T-helper 17 cell (primary cell): ENCODE results near the gene SERINC5. TPM values are rescaled to one million over a fixed set of nuclear protein-coding genes. Genes with fewer than 3 reads are reported as not detected.
A peak's percentile ranks its signal among the peaks of the same experiment; 100 is the strongest.
"Not testable (repeated sequence)": the region's sequence is repeated elsewhere in the genome, so short reads cannot be mapped to it uniquely, and the experiment has no call there.

Experiments used
- ATAC-seq: fragments of 150-1000 bp; cut with Tn5 transposase; 2 replicates; pipeline ENCODE4 v1.10.0; 2021; ENCODE audit warnings: mild to moderate bottlenecking, moderate library complexity
- DNase-seq, 3 donors: peaks; one replicate each; pipeline versions ENCODE4 v3.0.0 to v3.0.0-alpha.2; 2020 to 2021
- H3K9me3 ChIP-seq: one replicate; pipeline ENCODE4 v1.7.0; 2013; ENCODE audit warnings: low read length, mild to moderate bottlenecking; ENCODE audit not compliant: control insufficient read depth, poor library complexity, severe bottlenecking
- H3K27ac Mint-ChIP-seq: one replicate; pipeline ENCODE4 v1.8.0; 2022; ENCODE audit warnings: mild to moderate bottlenecking, moderate library complexity, mixed read lengths
- H3K27me3 Mint-ChIP-seq: one replicate; pipeline ENCODE4 v1.8.0; 2022; ENCODE audit warnings: mixed read lengths
- H3K36me3 Mint-ChIP-seq: one replicate; pipeline ENCODE4 v1.8.0; 2022; ENCODE audit warnings: low read depth, mixed read lengths
- H3K4me1 Mint-ChIP-seq: one replicate; pipeline ENCODE4 v1.8.0; 2022; ENCODE audit warnings: mild to moderate bottlenecking, mixed read lengths
- H3K4me3 Mint-ChIP-seq: one replicate; pipeline ENCODE4 v1.8.0; 2022; ENCODE audit warnings: mild to moderate bottlenecking, moderate library complexity, mixed read lengths
- total RNA-seq, 4 donors: library from RNA in 2 of 4; stranded (reverse) in 2 of 4; gene quantifications; one replicate each; pipeline ENCODE4 v1.2.3 and lab custom pipeline; 2022 to 2026

Gene SERINC5
- total RNA-seq, 2 donors from 2014 or later: 118 to 119 TPM

DNA sequence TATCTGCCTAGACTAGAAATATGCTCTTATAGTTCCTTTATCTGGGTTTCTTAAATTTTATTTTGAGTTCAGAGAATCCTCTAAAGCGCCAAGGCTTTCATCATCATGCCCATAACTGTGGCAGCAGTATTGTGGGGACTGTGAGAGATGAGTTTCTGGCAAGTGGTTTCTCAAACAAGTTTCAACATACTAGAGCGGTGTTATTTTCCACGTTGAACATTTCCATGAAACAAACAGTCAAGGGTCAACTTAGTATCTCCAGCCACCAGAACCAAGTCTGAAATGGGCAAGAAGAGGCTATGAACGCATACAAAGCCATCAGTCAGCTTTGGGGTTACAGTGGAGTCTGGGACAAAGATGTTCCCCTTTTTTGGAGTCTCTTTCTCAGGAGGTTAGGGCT is 40.3 kb downstream of the SERINC5 start:
- no peaks in the 10 kb centered on the region for H3K36me3 Mint-ChIP-seq

DNA sequence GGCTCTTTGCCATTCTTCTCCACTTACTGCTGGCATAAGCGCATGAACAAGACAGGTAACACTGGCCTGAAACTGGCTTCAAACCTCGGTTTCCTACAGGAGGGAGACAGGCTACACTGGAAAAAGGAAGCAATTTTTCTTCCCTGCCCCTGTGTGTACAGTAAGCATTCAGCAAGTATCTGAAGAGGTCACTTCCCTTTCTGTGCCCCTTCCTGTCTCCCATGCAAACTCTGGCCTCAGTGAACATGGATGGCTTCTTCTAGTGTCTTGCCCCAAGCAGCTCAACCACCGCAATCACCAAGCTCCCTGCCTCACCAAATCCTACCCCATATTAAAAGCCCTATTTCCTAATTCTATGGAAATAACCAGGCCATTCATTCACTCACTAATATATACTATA is 42.4 kb downstream of the SERINC5 start:
- peaks cover 66% of the 10 kb centered on the region for H3K4me1 Mint-ChIP-seq
- H3K36me3 Mint-ChIP-seq: no peaks in the 10 kb centered on the region
- H3K27ac Mint-ChIP-seq: peak overlapping the region; percentile 90
- ATAC-seq (no peak), DNase-seq (no peak)
- no peaks in the 10 kb centered on the region for H3K27me3 Mint-ChIP-seq
- no peak overlapping the region for H3K4me3 Mint-ChIP-seq
- no peaks in the 10 kb centered on the region for H3K9me3 ChIP-seq

More for the DNA sequence above, 40.3 kb downstream of the SERINC5 start:
- ATAC-seq (no peak), DNase-seq (no peak)
- H3K4me3 Mint-ChIP-seq: peak overlapping the region; percentile 13
- no peaks in the 10 kb centered on the region for H3K27me3 Mint-ChIP-seq
- H3K4me1 Mint-ChIP-seq: peaks cover 74% of the 10 kb centered on the region
- no peaks in the 10 kb centered on the region for H3K9me3 ChIP-seq
- peak overlapping the region; percentile 90 for H3K27ac Mint-ChIP-seq

DNA sequence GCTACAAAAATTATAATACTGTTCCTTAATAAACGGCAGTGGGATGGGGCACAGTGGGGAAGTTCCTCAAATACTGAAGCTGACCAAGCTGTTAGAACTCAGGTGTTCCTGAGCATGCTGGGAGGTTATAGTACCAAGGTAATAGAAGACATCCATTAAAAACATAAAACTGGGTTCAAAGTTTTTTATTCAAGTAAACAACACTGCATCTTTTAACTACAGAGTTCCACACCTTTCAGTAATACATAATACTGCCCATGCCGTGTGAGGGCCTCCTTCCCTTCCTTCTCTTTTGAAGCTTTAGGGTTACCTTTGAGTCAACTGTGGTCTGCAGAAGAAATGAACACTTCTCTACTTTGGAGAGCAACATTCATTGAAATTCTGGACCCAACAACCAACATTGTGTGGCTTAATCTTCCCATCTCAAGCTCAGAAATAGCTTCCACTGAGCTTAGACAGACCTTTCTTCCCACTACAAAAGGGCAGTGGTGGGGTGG is 43.6 kb downstream of the SERINC5 start:
- Mint-ChIP-seq H3K36me3 (no peaks in the 10 kb centered on the region), H3K27ac (peak overlapping the region; percentile 90), H3K4me3 (peak overlapping the region; percentile 63), H3K4me1 (peaks cover 61% of the 10 kb centered on the region), H3K27me3 (no peaks in the 10 kb centered on the region)
- H3K9me3 ChIP-seq: no peaks in the 10 kb centered on the region
- DNase-seq (no peak), ATAC-seq (peak; percentile 32)

DNA sequence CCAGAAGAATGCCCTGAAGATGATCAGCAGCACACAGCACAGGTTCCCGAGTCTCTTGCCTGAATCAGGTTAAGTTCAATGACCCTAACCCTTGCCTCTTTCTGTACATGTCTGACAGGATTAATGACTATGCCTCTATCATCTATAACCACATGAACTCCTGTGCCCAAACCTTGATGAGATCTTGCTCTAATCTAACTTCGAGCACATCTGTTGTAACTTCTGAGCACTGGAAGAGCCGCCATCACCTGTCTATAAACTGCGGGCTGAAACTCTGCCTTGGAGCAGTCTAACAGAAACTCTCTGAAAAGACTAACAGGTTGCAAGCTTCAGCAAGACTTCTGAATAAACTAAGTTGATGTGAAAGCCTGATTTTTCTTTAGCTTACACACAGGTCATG is 44.5 kb downstream of the SERINC5 start:
- ATAC-seq (no peak), DNase-seq (no peak)
- H3K27me3 Mint-ChIP-seq: no peaks in the 10 kb centered on the region
- H3K27ac Mint-ChIP-seq: peak overlapping the region; percentile 90
- H3K4me3 Mint-ChIP-seq: no peak overlapping the region
- H3K9me3 ChIP-seq: no peaks in the 10 kb centered on the region
- no peaks in the 10 kb centered on the region for H3K36me3 Mint-ChIP-seq
- H3K4me1 Mint-ChIP-seq: peaks cover 65% of the 10 kb centered on the region

DNA sequence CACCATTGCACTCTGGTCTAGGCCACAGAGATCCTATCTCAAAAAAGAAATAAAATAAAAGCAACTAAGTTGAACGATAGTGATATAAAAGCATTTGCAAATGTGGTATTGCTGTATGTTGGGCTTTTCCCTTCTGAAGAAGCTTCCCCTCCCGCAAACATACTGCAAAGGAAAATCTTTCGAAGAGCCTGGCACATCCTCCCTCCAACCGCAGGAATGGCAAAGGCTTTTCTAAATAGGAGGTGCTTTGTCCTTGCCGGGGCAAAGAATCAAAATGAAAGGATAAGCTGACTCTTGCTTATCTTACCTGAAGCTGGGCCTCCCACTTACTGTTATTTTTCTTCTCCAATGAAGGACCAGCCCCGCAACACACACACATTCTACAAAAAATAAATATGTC is 45.8 kb downstream of the SERINC5 start:
- no peaks in the 10 kb centered on the region for H3K27me3 Mint-ChIP-seq
- no peaks in the 10 kb centered on the region for H3K9me3 ChIP-seq
- H3K4me1 Mint-ChIP-seq: peaks cover 64% of the 10 kb centered on the region
- no peak overlapping the region for H3K4me3 Mint-ChIP-seq
- H3K27ac Mint-ChIP-seq: peak overlapping the region; percentile 88
- ATAC-seq: no peak
- no peaks in the 10 kb centered on the region for H3K36me3 Mint-ChIP-seq
- DNase-seq: no peak

DNA sequence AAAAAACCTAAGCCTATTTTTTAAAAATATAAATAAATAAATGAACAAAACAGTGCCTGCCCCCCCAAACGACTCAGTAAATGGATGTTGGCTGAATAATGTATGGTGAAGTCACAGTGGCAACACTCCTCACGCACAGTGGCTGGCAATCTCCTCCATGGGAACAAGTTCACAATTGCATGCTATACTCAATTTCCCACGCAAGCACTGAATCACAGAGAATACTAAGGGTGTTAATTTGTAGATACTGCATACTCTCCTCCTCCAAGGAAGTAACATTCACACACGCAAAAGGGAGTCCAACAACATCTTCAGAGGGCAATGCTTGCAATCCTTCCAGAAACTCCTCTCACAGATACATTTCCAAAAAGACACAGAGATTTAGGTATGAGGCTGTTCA is 47.5 kb downstream of the SERINC5 start:
- Mint-ChIP-seq H3K4me1 (peaks cover 60% of the 10 kb centered on the region), H3K27ac (peak overlapping the region; percentile 88), H3K36me3 (peaks cover 3% of the 10 kb centered on the region), H3K4me3 (no peak overlapping the region), H3K27me3 (no peaks in the 10 kb centered on the region)
- ATAC-seq (no peak), DNase-seq (no peak)
- no peaks in the 10 kb centered on the region for H3K9me3 ChIP-seq

DNA sequence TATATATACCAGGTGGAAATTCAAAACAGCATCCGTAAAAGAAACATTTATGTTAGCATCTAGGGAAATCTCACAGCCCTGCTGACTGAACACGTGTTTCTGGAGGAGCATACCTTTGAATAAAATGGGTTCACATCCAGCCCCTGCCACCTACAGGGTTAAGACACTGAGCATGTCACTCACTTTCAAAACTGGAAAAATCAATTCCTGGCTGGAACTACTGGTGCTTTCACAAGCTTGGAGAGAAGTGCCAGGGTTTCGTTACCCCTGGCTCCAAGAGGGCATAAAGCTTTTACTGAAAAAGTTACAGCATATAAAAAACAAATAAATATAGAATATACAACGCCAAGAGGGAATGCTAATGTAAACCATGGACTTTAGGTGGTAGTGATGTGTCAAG is 48.0 kb downstream of the SERINC5 start:
- Mint-ChIP-seq H3K36me3 (peaks cover 3% of the 10 kb centered on the region), H3K4me1 (peaks cover 60% of the 10 kb centered on the region), H3K27ac (no peak overlapping the region), H3K27me3 (no peaks in the 10 kb centered on the region), H3K4me3 (no peak overlapping the region)
- DNase-seq (no peak), ATAC-seq (no peak)
- no peaks in the 10 kb centered on the region for H3K9me3 ChIP-seq

DNA sequence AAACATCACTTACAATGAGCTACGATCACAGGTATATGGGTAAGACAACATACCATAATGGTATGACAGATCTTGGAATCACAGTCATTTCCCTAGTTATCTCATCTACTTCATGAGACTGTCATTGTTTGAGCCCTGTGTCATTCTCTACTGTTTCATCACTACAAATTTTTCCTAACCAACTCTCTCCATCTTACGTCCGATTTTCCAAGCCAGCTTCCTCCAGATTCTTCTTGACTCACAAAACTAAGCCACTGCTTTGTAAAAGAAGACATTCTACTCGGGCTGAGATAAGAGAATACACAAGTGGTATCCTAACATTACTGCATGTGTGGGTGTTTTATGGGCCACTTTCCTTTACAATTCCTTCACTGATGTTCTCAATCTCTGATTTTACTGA is 49.6 kb downstream of the SERINC5 start:
- Mint-ChIP-seq H3K4me3 (peak overlapping the region; percentile 69), H3K36me3 (peaks cover 7% of the 10 kb centered on the region), H3K27ac (peak overlapping the region; percentile 93), H3K4me1 (peaks cover 60% of the 10 kb centered on the region), H3K27me3 (no peaks in the 10 kb centered on the region)
- no peak for DNase-seq
- peak; percentile 31 for ATAC-seq
- H3K9me3 ChIP-seq: no peaks in the 10 kb centered on the region

DNA sequence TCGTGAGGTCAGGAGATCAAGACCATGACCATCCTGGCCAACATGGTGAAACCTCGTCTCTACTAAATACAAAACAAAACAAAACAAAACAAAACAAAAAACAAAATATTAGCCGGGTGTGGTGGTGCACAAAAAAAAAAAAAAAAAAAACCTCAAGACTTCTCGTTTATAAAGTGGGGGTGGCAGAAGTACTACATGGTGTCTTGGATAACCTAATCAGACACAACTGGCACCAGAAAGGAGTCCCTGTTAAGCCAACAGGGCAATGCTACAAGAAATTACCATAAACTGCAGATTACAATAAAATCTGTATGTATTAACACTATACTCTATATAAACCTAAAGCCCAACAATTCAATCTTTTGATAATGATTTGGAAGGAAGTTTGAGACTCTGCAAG is 50.0 kb downstream of the SERINC5 start:
- Mint-ChIP-seq H3K27ac (peak overlapping the region; percentile 93), H3K4me1 (peaks cover 61% of the 10 kb centered on the region), H3K4me3 (peak overlapping the region; percentile 69), H3K36me3 (peaks cover 8% of the 10 kb centered on the region), H3K27me3 (no peaks in the 10 kb centered on the region)
- no peaks in the 10 kb centered on the region for H3K9me3 ChIP-seq
- ATAC-seq: peak; percentile 10
- DNase-seq: no peak

DNA sequence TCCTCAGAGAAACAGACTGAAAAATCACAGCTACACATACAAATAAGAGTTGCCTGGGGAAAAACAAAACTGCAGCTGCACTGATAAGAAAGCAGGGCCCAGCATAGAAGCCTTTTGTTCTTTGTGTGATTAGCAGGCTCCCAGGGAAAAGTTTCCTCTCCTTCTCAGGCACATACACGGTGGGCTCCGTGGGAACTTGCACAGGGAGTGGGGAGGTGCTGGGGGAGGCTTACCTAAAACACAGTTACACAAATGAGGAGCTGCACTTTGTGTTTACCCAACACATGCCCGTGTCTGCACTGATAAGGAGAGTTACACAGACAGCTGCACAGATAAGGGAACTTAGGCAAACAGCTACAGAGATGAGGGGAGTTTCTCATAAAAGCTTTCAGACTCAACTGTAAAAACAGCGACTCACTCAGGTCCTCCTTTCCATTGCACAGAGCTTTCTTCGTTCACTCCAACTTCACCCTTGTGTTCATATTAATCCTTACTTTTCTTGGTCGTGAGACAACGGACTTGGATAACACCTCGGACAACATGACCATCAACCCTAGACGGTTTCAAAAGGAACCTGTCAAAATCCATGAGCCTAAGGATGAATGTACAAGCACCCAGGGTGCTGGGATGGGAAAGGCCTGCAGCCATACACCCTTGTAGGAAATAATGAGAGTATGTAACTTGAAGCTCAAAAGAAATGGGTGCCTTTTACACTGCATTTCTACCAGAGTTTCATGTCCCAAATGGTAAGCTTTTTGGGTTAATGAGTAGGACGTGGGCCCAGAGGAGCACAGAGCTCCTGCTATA is 50.8 kb downstream of the SERINC5 start:
- DNase-seq (no peak), ATAC-seq (peak; percentile 78)
- peak overlapping the region; percentile 62 for H3K4me3 Mint-ChIP-seq
- peak overlapping the region; percentile 93 for H3K27ac Mint-ChIP-seq
- H3K4me1 Mint-ChIP-seq: peaks cover 59% of the 10 kb centered on the region
- H3K9me3 ChIP-seq: no peaks in the 10 kb centered on the region
- no peaks in the 10 kb centered on the region for H3K27me3 Mint-ChIP-seq
- H3K36me3 Mint-ChIP-seq: peaks cover 8% of the 10 kb centered on the region

DNA sequence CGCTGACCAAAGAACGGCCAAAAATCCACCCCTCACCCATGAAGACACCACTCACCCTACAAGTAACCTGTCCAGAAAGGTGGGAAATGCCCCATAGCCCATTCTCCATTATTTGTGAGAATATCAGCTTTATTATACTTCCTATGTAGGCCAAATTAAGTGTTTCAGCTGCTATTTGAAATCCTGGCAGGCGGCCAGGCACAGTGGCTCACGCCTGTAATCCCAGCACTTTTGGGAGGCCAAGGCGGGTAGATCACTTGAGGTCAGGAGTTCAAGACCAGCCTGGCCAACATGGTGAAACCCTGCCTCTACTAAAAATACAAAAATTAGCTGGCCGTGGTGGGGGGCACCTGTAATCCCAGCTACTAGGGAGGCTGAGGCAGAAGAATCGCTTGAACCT is 54.1 kb downstream of the SERINC5 start:
- peak overlapping the region; percentile 98 for H3K27ac Mint-ChIP-seq
- peaks cover 12% of the 10 kb centered on the region for H3K36me3 Mint-ChIP-seq
- peaks cover 61% of the 10 kb centered on the region for H3K4me1 Mint-ChIP-seq
- not testable (repeated sequence) for DNase-seq, ATAC-seq, H3K9me3 ChIP-seq, H3K27me3 Mint-ChIP-seq, H3K4me3 Mint-ChIP-seq

DNA sequence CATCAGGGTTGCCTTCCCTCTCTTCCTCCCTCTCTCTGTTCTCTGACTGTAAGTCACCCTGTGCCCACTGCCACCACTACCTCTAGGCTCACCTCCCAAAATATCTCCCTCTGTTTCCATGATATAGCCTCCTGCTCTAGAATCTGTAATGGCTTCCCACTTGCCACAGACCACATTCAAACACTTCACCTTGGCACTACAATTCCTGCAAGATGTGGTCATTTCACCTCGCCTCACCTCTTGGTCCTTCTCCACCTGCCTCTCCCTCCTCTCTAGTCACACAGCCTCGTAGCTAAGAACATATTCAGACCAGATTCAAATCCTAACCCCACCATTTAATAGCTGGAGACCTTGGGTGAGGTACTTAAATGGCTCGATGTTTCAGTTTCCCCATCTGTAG is 56.9 kb downstream of the SERINC5 start:
- H3K27me3 Mint-ChIP-seq: no peaks in the 10 kb centered on the region
- no peaks in the 10 kb centered on the region for H3K9me3 ChIP-seq
- DNase-seq (no peak), ATAC-seq (no peak)
- H3K4me1 Mint-ChIP-seq: peaks cover 56% of the 10 kb centered on the region
- H3K36me3 Mint-ChIP-seq: peaks cover 14% of the 10 kb centered on the region
- peak overlapping the region; percentile 47 for H3K4me3 Mint-ChIP-seq
- H3K27ac Mint-ChIP-seq: peak overlapping the region; percentile 98

DNA sequence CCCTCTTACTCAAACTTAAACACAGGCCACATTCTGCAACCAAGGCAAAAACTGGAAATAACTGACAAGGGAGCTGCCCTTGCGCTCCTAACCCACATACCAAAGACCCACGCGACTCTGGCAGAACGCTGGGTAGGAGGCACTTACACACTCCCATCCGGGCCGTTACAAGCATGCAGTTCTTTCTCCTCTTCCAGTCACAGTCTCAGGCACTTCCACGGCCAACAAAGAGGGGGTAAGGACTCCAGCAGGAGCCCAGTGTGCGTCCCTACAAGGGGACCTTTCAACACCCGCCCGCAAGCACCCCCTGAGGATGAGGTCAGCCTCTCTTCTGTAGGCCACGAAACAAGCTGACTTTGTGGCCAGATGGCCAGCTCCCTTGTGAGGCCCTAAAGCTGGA is 57.4 kb downstream of the SERINC5 start:
- ATAC-seq (no peak), DNase-seq (no peak)
- Mint-ChIP-seq H3K27me3 (no peaks in the 10 kb centered on the region), H3K36me3 (peaks cover 14% of the 10 kb centered on the region), H3K27ac (peak overlapping the region; percentile 98), H3K4me1 (peaks cover 61% of the 10 kb centered on the region), H3K4me3 (no peak overlapping the region)
- H3K9me3 ChIP-seq: no peaks in the 10 kb centered on the region
